BJ (cell line): Measurements from ENCODE around the gene QRICH1. TPM values are rescaled to one million over a fixed set of nuclear protein-coding genes. Genes with fewer than 3 reads are reported as not detected.

ENCODE experiments used
- CTCF ChIA-PET: fragments of 350-600 bp; formaldehyde crosslinking; extraction: SDS; loops from one replicate; lab custom pipeline; 2021; ENCODE audit warnings: antibody characterized with exemption, inconsistent platforms; lab: Yijun Ruan, JAX
- POLR2A ChIA-PET: fragments of 300-600 bp; sonication (Branson Sonifier 250); formaldehyde crosslinking; extraction: SDS; loops from one replicate; lab custom pipeline; 2021; ENCODE audit warnings: antibody characterized with exemption; lab: Charles Lee
- DNase-seq: peaks from one replicate; pipeline ENCODE4 v3.0.0-alpha.2; 2011; ENCODE audit warnings: low read depth
- H3K27me3 ChIP-seq: 2 replicates; pipeline ENCODE4 v1.6.0; 2011; ENCODE audit warnings: low read length; ENCODE audit not compliant: control insufficient read depth, insufficient read depth
- H3K36me3 ChIP-seq: 2 replicates; pipeline ENCODE4 v1.5.1; 2011; ENCODE audit warnings: low read length; ENCODE audit not compliant: control insufficient read depth, insufficient read depth
- H3K4me3 ChIP-seq: 2 replicates; pipeline ENCODE4 v1.5.1; 2011; ENCODE audit warnings: low read depth, mild to moderate bottlenecking, control low read depth, low read length
- CTCF ChIP-seq: IDR thresholded peaks from 2 replicates; pipeline ENCODE4 v1.5.1; 2011; ENCODE audit warnings: low read depth, mild to moderate bottlenecking, control low read depth, inconsistent platforms, low read length, moderate library complexity; ENCODE audit not compliant: insufficient read depth
- polyA plus RNA-seq: library from polyadenylated mRNA; depleted of rRNA; stranded (reverse); fragments of >200 nt; gene quantifications from 2 replicates; pipeline ENCODE4 v1.2.3, GENCODE V29; 2011

QRICH1 gene
- polyA plus RNA-seq, 1 experiment, result 77.3 TPM

- ChIA-PET CTCF (interaction anchor here (0.9 to 5.7 kb wide), 5 partner anchors 9 to 40 kb away, joined by 3 to 60 read pairs (median 4); partner anchors contain the start of genes DALRD3, NDUFAF3 and WDR6), POLR2A (no interaction called here)
- no peaks in the 10 kb centered on the region for H3K27me3 ChIP-seq
- no peak for TF ChIP-seq CTCF
- peaks cover 6% of the 10 kb centered on the region for H3K36me3 ChIP-seq
- no peak for DNase-seq
- peak overlapping the region; percentile 88 for H3K4me3 ChIP-seq
Measured at GRCh38 chr3:48990636-48991469, 103.0 kb downstream of the QRICH1 start.

GRCh38 chr3:48989796-48990635, 103.9 kb downstream of the QRICH1 start, which contains the start of gene P4HTM:
P4HTM (plus strand) TSS chr3:48990241; CDS start chr3:48990257, 16 bp downstream.
- Histone ChIP-seq H3K4me3 (peak within 1 kb of the TSS; percentile 88), H3K36me3 (peaks cover 6% of the 10 kb centered on the region), H3K27me3 (no peaks in the 10 kb centered on the region)
- peak; percentile 75 for DNase-seq
- ChIA-PET CTCF (interaction anchor here (0.6 to 5.7 kb wide), 9 partner anchors 16 to 458 kb away, joined by 3 to 60 read pairs (median 6); partner anchors contain the start of genes DALRD3, IMPDH2, NDUFAF3 and QRICH1), POLR2A (interaction anchor here (1.0 to 1.3 kb wide), 3 partner anchors 17 to 40 kb away, joined by 3 to 9 read pairs (median 6); partner anchors contain the start of genes DALRD3 and WDR6)
- TF ChIP-seq CTCF, result peak; percentile 62

GRCh38 chr3:48989126-48989795, 104.6 kb downstream of the QRICH1 start:
- Histone ChIP-seq H3K36me3 (peaks cover 11% of the 10 kb centered on the region), H3K4me3 (peak overlapping the region; percentile 88), H3K27me3 (no peaks in the 10 kb centered on the region)
- POLR2A ChIA-PET, result interaction anchor here (0.6 to 1.3 kb wide), 4 partner anchors 18 to 60 kb away, joined by 3 to 9 read pairs (median 4); partner anchors contain the start of genes DALRD3 and WDR6
- no peak for TF ChIP-seq CTCF
- no peak for DNase-seq
- CTCF ChIA-PET, result interaction anchor here (0.6 to 5.7 kb wide), 12 partner anchors 10 to 459 kb away, joined by 3 to 60 read pairs (median 5); partner anchors contain the start of genes DALRD3, IMPDH2, NDUFAF3 and QRICH1

GRCh38 chr3:48985831-48986376, 108.0 kb downstream of the QRICH1 start:
- no peak for TF ChIP-seq CTCF
- ChIA-PET CTCF (interaction anchor here (1.1 to 1.3 kb wide), 3 partner anchors 16 to 36 kb away, joined by 3 to 7 read pairs (median 4); partner anchors contain the start of gene NDUFAF3), POLR2A (no interaction called here)
- H3K27me3 ChIP-seq, result no peaks in the 10 kb centered on the region
- no peak for DNase-seq
- peaks cover 19% of the 10 kb centered on the region for H3K36me3 ChIP-seq
- H3K4me3 ChIP-seq, result no peak overlapping the region
